HG03565 (cell line): Measurements from ENCODE around the gene SLC7A9.
"Not testable (repeated sequence)": the region's sequence is repeated elsewhere in the genome, so short reads cannot be mapped to it uniquely, and the experiment has no call there.

Source experiments
- ATAC-seq: cut with Tn5 transposase; IDR thresholded peaks from one replicate; pipeline ENCODE4 v1.9.1; 2021; ENCODE audit warnings: mild to moderate bottlenecking, moderate library complexity; ENCODE audit not compliant: unreplicated experiment

Gene SLC7A9

GRCh38 chr19:32865326-32865725 is 4.2 kb downstream of the SLC7A9 start:
- ATAC-seq: no peak

GRCh38 chr19:32864318-32865007 is 5.1 kb downstream of the SLC7A9 start:
- ATAC-seq: no peak

- no peak for ATAC-seq
Observed at GRCh38 chr19:32863841-32864240, 5.7 kb downstream of the SLC7A9 start.

GRCh38 chr19:32863301-32863700 is 6.3 kb downstream of the SLC7A9 start:
- ATAC-seq: no peak

- no peak for ATAC-seq
Observed at GRCh38 chr19:32862741-32863140, 6.8 kb downstream of the SLC7A9 start.

GRCh38 chr19:32862173-32862572 is 7.4 kb downstream of the SLC7A9 start:
- no peak for ATAC-seq

- ATAC-seq: no peak
Observed at GRCh38 chr19:32861596-32861995, 8.0 kb downstream of the SLC7A9 start.

- ATAC-seq: no peak
Observed at GRCh38 chr19:32859591-32859990, 10.0 kb downstream of the SLC7A9 start.

GRCh38 chr19:32858559-32858958 is 11.0 kb downstream of the SLC7A9 start:
- ATAC-seq: no peak

- ATAC-seq: no peak
Observed at GRCh38 chr19:32858155-32858554, 11.4 kb downstream of the SLC7A9 start.

GRCh38 chr19:32857584-32857983 is 12.0 kb downstream of the SLC7A9 start:
- no peak for ATAC-seq

- not testable (repeated sequence) for ATAC-seq
Observed at GRCh38 chr19:32856818-32857217, 12.7 kb downstream of the SLC7A9 start.

GRCh38 chr19:32852216-32852615 is 17.4 kb downstream of the SLC7A9 start:
- ATAC-seq: no peak

- ATAC-seq: not testable (repeated sequence)
Observed at GRCh38 chr19:32848035-32848434, 21.5 kb downstream of the SLC7A9 start.

- no peak for ATAC-seq
Observed at GRCh38 chr19:32843716-32844245, 25.8 kb downstream of the SLC7A9 start.

GRCh38 chr19:32842061-32842460 is 27.5 kb downstream of the SLC7A9 start:
- no peak for ATAC-seq

- no peak for ATAC-seq
Observed at GRCh38 chr19:32837531-32837930, 32.0 kb downstream of the SLC7A9 start.

- not testable (repeated sequence) for ATAC-seq
Observed at GRCh38 chr19:32833388-32833787, 36.2 kb downstream of the SLC7A9 start.

- not testable (repeated sequence) for ATAC-seq
Observed at GRCh38 chr19:32832825-32833224, 36.7 kb downstream of the SLC7A9 start.

GRCh38 chr19:32832094-32832493 is 37.5 kb downstream of the SLC7A9 start:
- ATAC-seq: not testable (repeated sequence)

- no peak for ATAC-seq
Observed at GRCh38 chr19:32831611-32832010, 38.0 kb downstream of the SLC7A9 start.

- ATAC-seq: no peak
Observed at GRCh38 chr19:32830231-32831014, 39.1 kb downstream of the SLC7A9 start.
